HS-5 (cell line): ENCODE measurements around the gene ENOX1.

Experiments used
- DNase-seq: peaks from one replicate; pipeline ENCODE4 v3.0.0-alpha.2; 2012; ENCODE audit warnings: low read depth

The ENOX1 gene

DNA sequence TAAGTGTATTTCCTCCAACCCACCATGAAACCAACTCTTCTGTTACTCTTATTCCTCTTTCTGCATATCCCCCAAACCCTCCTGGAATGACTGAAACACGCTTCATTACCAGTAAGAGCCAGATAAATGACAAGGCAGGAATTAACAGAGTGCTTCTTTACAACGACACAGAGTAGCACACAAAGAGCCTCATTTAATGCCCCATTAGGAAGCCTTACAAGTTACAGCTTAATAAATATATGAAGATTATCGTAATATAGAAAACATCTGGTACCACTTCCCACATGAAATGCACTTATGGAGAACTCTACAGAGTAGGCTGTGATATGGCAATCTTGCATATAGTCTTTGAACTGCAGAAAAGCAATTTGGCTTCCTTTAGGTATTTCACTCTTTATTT, 116.8 kb downstream of the ENOX1 start:
- DNase-seq, result no peak

GRCh38 chr13:43669101-43669500, 117.7 kb downstream of the ENOX1 start:
- DNase-seq, result no peak

DNA sequence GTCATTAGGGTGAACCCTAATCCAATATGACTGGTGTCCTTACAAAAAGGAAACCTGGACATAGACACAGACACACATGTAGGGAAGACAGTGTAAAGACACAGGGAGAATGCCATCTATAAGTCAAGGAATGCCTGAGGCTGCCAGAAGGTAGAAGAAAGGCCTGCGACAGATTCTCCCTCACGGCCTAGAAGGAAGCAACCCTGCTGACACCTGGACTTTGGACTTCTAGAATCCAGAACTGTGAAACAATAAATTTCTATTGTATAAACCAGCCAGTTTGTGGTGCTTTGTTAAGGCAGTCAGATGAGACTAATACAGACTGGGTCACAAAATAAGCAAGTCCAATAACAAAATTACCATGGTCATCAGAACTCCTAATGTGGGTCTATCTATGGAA, 120.4 kb downstream of the ENOX1 start:
- DNase-seq, result no peak

DNA sequence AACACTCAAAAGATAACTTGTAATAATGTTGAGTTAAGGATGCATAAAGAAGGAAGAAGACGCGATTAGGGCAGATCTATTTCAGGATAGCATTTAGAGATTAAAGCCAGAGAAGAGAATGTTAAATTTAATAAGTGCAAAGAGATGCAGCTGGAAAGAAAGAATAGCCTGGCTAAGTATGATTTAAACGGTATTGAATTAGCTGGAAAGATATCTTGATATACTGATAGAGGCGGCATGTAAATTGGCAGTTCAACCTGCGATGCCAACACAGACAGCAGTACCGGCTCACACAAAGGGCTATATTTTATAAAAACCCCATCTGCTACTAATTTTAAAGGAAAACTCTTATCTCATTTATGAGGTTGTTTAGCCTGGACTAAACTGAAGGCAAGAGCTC, 121.4 kb downstream of the ENOX1 start:
- no peak for DNase-seq

GRCh38 chr13:43664700-43665191, 122.0 kb downstream of the ENOX1 start:
- peak; percentile 49 for DNase-seq

GRCh38 chr13:43663474-43664090, 123.2 kb downstream of the ENOX1 start:
- DNase-seq, result peak; percentile 11

DNA sequence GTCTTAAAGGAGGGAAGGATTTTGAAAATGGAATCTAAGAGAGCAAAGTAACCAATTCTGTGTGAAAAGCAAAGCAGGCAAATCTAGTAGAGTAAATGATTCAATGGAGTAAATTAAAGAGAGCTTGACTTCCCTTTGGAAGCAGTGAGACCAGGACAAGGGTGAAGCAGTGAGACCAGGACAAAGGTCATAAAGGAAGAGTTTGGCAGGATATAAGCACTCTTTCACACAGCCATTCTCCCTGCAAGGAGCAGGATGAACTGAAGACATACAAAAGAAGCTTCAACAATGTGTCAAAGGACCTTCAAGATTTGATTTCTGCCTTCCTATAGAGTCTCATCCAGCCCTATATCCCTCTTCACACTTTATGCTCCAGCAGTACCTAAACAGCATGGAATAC, 123.8 kb downstream of the ENOX1 start:
- no peak for DNase-seq

DNA sequence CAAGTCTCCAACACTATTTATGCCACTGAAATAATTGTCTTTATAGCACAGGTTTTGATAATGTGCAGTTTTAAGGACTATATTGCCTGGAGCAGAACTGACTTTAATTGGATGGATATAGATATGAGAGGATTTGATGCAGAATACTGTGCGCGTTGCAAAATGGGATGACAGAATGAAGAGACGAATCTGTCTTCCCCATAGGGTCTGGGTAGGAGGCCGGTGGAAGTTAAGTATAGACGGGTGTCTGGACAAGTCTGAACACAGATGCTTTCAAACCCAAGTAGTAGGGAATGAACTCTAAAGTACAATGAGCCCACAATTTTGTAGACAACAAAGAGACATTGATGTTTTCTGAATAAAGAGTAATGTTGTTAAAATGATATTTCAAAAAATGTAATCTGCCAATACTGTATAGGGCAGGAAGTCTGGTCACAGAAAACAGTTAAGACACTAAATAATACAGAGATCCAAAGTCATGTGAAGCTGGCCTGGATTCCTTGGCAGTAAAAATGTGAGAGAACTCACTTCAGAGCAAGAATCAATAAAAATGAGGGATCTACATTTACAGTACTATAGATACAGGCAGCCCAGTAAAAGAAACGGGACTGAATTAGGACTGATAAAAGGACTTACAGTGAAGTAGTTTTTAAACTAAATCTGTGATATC, 125.5 kb downstream of the ENOX1 start:
- DNase-seq, result no peak

DNA sequence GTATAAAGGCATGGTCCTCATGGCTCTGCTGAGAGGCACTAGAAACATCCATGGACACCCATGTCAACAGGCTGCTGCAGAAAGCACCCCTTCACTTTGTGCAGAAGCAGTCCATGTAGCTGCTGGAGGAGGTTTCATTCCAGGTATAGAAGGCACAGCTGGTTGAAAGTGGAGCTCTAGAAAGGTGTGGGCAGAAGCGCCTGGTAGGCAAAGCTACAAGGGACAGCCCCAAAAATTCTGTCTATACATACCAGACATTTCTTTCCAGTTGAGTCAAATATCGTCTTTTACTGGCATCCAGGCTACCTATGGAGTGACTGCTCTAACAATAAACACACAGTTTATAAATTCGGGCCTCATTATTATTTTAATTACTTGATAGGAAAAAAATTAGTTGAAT, 129.3 kb downstream of the ENOX1 start:
- no peak for DNase-seq

- DNase-seq, result no peak
Measured at GRCh38 chr13:43653980-43654379, 132.8 kb downstream of the ENOX1 start.

- no peak for DNase-seq
Measured at GRCh38 chr13:43653395-43653794, 133.4 kb downstream of the ENOX1 start.

DNA sequence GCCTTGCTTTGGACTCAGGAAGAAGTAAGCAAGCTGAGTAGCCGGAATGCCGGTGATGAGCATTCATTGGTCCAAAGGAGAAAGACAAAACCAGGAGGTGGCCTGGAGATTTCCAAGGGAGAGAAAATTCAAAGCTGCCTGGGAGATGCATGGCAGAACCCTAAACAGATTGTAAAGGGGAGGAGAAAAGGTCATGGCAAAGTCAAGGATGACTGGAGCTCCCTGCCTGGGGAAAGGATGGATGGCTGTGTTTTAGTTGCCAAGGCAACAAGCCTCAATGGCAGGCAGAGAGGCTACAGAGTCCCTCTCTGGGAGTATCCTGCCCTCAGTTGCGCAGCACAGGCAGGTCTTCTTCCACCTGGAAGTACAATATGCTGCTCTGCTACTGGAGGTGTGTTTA, 134.0 kb downstream of the ENOX1 start:
- no peak for DNase-seq

DNA sequence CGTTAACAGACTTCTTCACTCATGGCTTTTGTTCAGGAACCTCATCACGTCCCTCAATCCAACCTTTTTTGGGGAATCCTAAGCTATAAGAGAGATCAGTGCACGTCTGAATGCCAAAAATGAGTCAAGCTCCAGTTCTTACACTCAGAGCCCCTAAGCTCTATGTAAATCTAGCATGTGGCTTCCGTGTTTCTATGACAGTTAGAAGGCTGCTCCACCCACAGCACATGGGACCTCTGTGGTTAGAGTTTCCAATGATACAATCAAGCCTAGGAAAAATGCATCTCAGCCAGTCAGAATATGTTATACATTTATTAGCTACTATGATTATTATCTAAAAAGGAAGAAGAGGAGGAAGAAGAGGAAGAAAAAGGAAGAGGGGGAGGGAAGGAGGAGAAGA, 135.9 kb downstream of the ENOX1 start:
- DNase-seq, result no peak

DNA sequence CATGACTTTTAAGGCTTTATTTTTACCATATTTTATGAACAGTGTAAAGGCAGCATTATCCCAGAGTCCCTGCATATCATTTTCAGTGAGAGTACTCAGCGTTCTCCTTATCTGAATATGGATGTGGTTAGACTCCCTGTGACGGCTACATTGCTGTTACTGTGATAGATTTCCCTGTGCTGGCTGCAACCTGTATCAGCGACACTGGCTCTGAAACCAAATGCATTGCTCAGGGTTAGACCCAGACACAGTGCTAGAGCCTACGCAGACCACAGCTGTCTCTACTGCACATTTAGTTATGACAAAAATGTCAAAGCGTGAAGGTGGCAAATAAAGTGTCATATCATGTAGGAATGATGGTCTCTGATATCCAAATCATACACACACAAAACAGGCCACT, 138.0 kb downstream of the ENOX1 start:
- no peak for DNase-seq

DNA sequence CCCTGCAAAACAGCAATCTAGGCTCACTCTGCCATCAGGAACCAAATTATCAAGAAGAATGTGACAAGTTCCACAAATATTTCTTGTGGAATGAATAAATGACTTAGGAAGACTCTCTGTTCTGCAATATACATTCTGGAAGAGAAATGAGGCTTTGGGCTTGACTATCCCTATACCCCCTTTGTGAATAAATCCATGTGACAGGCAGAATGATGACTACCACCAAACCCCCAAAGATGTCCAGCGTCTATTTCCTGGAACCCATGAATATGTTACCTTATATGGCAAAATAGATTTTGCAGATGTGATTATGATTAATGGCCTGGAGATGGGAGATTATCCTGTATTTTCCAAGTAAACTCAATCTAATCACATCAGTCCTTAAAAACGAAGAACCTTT, 139.3 kb downstream of the ENOX1 start:
- DNase-seq, result no peak

DNA sequence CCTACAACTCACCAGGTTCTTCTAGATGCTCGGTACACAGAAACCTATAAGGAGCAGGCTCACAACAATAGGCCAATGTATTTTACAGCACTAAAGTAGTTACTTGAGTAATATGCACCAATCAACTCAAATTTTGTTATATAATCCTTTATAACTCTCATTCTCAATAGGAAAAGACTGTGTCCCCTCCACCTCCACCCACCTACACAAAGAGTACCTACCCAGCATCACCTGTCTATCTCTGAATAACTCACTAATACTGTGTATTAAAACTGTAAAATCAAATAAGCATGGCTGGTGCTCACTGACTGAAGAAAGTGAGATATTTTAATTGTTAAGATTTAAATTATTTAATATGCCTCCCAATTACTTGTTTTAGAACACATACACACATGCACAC, 146.3 kb downstream of the ENOX1 start:
- DNase-seq, result no peak

DNA sequence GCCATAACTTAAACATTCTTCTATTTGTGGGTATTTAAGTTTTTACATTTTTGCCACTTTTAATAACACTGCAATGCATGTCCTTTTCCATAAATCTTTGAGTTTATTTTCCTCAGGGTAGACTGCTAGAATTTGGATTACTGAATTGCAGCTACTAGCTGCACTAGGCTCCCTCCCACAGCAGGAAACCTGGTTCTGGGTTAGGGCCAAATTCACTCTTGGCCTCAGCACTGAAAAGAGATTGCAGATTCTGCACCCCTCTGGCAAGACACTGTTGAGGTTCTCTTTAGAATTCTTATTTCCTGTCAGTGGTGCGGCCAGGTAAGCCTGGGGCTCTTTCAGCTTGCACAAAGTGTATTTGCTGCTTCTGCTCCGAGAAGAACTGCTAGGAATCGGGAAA, 155.7 kb downstream of the ENOX1 start:
- DNase-seq, result no peak

DNA sequence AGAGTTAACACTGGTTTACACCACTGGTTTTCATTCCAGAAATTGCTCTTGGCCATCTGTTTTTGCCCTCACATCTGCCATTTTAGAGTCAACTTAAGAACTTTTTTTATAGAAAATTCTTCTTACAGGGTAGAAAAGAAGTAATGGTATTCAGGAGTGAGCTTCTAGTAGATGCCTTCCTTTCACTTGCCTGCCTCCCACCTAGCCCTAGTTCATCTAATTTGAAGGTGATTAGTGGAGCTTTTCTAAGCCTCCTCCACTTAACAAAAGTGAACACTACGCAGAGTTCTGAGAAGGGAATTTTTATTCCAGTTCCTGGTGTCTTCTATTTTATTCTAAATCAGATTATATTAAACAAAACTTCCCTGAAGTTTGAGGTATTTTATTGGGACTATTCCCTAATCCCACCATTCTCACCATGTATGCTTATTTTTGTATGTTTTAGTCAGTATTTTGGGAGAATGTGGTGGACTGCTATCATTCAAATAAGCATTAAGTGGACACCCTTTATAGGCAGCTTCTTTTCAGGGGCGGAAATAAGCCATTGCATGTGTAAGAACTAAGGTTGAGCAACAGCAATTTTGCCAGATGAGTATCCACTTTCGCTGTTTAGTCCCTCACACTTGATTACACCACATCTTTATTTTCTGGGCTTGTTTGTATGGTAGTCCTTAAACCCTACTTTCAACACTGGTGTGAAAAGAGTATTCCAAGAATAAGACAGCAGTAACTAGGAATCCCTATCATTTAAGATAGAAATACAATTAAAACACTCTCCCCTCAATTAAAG, 156.9 kb downstream of the ENOX1 start:
- DNase-seq, result no peak

- DNase-seq, result no peak
Measured at GRCh38 chr13:43626994-43627393, 159.8 kb downstream of the ENOX1 start.

DNA sequence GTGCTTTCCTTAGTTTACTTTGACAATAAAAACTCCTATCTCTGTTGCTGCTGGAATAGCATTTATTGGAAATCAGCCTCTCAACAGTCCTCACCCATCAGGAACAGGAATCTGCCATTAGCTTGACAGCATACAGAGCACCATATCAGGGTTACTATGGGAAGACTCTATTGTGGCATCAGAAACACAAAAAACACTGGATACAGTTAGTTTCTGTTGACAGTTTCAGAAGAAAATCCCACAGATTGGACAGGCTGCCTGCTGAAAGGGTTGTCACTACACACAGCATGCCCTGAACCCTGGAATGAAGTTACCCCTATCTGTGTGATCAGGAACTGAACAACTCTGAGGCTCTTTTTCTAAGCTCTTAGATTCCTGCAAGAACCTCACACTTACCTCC, 172.7 kb downstream of the ENOX1 start:
- no peak for DNase-seq

GRCh38 chr13:43611281-43612273, 175.2 kb downstream of the ENOX1 start:
- DNase-seq, result no peak
